GM18520 (cell line): ENCODE results near the gene POLK.
A peak's percentile ranks its signal among the peaks of the same experiment; 100 is the strongest.
"Not testable (repeated sequence)": the region's sequence is repeated elsewhere in the genome, so short reads cannot be mapped to it uniquely, and the experiment has no call there.

Experiments used
- ATAC-seq: cut with Tn5 transposase; IDR thresholded peaks from one replicate; pipeline ENCODE4 v1.9.1; 2021; ENCODE audit not compliant: unreplicated experiment

POLK gene

DNA sequence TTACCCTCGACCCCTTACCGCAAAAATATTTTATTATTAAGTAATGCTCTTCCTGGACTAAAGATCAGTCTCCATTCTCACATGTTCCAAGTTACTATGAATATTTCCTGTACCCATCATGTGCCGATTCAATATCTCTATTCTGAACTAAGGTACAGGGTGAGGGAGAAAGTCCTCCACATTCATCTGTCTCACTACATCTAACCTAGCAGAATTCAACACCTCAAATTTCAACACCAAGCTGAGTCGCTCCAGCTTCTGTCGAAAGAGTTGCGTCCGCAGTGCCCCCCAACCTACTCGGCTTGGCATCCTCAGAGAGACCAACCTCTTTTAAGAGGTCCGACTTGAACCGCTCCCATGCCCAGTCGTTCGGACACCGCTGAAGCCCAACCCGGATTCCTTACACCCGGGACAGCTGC lies 1.3 kb upstream of the POLK start:
- ATAC-seq, result no peak

DNA sequence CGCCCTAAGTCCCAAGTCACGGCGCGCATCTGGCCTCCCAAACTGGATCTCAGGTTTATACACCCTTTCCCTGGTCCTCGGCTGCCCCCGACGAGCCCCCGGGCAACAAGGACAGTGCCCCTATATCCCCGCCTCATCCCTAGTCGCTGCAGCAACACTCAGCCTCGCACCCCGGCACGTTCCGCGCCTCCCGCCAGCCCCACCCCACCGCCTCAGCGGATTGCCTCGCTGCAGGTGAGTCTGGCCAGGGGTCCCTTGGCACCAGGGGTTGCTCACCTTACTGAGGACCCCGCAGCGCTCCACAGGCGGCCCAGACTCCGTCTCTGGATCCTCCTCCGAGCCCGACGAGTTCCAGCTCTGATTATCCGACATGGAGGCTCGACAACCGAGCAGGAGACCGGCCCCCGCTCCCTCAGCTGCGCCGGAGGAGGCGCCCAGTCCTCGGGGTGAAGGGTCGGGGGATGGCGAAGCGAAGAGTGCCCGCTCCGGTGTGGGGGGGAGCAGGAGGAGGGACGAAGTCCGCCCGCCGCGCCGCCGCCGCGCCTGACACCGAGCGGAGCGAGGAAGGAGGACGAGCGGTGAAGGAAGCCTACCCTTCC lies 756 bp upstream of the POLK start:
- peak; percentile 8 for ATAC-seq

DNA sequence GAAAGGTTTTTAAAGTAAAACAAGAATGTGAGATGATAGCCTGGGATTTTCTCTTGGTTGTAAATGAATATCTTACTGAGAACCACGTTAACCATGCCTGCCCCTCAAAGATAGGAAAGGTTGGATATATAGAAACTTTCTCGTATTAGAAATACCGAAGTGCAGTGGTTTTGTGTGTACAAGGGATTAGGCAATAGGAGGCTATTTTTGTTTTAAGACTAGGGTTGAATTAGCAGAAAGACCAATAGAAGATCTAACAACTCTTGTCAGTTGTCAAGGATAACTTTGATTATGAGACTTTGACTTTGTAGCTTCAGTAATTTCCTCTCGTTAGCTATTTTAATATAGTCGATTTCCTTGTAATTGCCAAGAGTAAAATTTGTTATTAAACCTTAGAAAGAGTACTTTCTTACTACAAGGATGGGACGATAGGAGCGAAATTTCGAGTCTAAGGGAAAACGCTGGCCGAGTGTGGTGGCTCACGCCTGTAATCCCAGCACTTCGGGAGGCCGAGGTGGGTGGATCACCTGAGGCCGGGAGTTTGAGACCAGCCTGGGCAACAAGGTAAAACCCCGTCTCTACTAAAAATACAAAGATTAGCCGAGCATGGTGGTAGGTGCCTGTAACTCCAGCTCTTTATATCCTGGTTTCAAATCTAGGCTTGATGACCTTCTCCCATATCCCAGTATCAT lies 838 bp downstream of the POLK start:
- no peak for ATAC-seq

DNA sequence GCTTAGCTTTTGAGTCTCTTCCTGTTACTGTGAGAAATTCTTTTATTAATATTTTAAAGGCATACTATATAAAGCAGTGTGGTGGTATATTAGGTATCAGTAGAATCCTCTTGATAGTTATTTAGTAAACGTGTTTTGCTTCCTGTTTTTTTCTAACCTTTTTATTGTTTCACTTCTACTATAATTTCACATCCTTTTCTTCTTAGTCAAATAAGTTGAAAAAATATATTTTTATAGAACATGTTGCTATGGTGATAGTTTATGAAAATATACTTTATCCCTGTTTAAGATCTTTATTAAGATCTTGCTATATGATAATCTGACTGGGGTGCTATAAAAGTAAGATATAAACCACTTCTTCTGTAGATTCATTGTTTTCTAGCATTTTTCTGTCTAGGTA lies 2.1 kb downstream of the POLK start:
- ATAC-seq, result no peak

DNA sequence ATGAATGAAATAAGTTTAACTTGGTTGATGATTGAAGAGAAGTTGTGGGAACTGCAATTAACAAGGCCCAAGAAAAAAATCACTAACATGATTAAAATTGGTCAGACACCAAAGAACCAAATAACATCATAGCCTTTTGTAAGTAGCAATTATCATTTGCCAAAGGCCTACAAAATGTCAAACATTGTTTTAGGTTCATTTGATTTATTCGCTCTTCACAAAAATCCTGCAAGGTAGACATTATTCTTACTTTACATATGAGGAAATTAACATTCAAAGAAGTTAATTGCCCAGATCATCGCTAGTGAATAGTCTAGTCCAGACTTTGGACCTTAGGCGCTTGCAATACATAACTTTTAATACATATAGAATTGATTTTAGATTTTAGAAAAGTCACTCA lies 2.6 kb downstream of the POLK start:
- no peak for ATAC-seq

DNA sequence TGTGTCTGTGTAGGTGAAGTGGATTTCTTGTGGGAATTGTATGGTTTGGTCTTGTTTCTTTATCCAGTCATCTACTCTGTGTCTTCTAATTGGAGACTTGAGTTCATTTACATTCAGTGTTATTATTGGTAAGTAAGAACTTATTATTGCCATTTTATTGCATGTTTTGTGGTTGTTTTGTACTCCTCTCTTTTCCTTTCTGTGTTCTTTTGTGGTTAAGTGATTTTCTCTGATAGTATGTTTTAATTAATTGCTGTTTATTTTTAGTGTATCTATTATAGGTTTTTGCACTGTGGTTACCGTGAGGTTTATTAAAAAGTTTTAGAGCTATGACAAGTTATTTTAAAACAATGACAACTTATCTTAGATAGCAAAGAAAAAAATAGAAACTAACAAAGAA lies 8.1 kb downstream of the POLK start:
- no peak for ATAC-seq

DNA sequence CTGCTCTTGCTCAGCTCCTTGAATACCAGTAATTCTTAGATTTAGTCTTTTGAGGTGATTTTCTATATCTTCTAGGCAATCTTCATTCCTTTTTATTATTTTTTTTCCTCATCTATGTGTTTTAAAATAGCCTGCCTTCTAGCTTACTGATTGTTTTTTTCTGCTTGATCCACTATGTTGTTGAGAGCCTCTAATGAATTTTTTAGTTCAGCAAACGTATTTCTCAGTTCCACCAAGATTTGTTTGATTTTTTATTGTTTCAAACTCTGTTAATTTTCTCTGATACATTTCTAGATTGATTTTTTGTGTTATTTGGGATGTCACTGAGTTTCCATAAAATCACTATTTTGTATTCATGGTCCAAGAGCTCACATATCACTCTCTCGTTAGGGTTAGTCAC lies 9.5 kb downstream of the POLK start:
- no peak for ATAC-seq

DNA sequence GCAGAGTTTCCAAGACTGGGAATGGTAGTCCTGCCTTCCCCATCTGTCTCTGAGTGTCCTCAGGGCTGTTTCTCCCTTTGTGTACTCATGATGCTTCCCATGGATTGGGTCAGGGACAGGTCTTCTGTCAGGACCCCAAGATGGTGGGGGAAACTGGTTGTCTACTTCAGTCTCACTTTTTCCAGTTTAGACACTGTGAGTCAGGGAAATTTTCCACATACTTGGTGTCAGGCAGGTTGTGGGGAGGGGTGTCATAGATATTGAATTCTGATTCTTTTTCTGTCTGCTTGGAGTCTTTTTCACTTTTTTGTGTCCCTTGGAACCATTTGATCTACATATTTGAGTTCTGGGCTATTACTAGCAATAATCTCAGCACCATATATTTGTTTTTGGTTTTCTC lies 10.3 kb downstream of the POLK start:
- ATAC-seq, result no peak

DNA sequence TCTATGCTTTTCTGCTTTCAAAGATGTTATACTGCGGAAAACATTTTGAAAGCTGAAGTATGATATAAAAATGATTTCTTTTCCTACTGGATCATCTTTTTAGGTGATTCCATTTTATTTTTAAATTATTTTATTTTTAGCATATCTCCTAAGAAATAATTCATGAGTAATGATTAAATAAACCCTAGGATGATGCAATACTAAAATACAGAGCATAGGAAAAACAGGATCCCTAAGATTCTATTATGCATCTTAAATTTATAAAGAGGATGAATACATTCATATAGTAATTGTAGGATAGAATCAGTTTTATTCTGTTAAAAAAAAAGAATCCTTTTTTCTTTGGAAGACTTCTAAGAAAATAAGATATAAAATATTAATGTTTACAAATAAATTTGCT lies 10.9 kb downstream of the POLK start:
- no peak for ATAC-seq

DNA sequence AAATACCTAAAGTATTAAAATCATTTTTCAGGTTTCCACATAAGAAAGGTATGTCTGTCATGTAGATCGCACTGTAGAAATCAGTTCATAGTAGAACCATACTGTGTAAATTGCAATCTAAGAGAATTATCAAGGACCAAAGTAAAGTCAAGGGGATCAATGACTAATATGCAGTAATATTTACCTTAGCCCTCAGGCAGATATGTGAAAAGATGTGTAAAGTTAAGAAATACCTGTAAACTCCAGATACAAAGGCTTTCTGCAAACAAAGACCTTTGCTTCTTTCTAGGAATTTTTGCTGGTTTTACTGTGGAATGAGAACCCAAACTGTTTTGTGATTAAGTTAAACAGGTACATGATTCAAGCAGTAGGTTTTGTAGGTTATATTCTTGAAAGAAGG lies 11.6 kb downstream of the POLK start:
- ATAC-seq, result no peak

DNA sequence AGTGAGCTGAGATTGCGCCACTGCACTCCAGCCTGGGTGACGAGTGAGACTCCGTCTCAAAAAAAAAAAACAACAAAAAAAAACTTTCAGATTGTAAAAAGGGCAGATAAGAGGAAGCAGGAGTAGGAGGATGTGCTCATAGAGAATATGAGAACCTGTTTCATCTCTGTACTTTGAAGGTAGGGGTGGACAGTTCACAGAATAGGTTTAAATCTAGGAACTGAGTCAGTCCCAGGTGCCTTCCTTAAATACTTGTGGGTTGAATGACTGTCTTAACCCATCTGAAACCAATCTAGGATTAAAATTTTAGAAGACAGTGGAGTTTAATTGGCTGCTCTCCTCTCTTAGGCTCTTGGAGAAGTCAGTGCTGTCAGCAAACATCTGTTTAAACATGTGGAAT lies 12.4 kb downstream of the POLK start:
- peak; percentile 70 for ATAC-seq

DNA sequence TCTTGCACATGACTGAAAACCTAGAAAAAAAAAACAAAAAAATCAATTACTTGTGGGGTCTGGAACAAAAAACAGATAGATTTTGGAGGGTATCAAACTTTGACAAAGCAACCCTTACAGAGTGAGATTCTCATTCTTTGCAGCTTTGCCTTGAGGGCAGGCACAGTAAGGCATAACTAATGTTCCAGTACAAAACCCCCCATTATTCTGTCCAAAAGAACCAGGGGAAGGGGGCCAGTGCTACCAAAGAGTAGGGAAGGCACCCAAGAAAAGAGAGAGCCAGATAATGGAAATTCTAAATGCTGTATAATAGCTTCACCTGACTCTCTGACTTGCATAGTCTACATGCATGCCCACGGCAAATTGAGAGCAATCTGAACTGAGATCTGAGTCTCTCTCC lies 12.9 kb downstream of the POLK start:
- no peak for ATAC-seq

DNA sequence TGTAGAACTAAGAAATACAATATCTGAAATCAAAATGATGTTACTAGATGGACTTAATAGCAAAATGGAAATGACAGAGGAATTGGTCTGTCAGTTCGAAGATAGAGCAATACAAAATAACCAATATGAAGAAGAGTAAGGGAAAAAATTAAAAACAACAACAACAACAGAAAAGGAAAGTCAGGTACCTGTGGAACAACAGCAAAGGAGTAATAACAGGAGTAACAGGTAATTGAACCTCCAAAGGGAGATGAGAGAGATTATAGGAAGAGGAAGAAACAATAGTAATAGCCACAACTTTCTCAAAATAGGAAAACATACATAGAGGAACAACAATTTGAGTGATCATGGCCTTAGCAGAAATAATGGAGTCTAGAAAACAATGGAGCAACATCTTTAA lies 13.7 kb downstream of the POLK start:
- ATAC-seq, result no peak

DNA sequence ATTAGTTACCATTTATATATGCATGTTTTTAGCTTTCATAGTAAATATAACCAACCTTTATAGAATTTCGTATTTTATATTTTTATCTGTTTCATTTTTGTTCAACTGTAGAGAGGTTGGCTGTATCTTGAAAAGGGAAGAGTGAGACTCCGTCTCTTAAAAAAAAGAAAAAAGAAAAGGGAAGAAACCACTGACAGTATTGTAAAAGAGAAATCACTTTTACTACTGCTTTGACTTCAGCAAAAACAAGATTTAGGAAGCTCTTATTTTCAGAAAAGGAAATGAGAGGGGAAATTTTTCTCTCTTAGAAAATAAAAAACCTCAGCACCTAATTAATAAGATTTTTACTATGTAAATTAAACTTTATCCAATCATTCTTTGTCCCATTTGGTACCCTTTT lies 14.4 kb downstream of the POLK start:
- ATAC-seq, result no peak

DNA sequence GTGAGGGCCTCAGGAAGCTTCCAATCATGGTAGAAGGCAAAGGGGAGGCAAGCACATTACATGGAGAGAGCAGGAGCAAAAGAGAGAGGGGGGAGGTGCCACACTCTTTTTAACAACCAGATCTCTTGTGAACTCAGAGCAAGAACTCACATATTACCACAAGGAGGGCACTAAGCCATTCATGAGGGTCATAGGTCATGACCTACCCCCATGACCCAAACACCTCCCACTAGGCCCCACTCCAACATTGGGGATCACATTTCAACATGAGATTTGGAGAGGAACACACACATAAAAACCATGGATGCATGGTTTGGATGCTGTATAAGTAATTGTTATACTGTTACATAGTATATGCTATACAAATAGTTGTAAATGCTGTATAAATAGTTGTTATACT lies 17.5 kb downstream of the POLK start:
- ATAC-seq, result no peak

DNA sequence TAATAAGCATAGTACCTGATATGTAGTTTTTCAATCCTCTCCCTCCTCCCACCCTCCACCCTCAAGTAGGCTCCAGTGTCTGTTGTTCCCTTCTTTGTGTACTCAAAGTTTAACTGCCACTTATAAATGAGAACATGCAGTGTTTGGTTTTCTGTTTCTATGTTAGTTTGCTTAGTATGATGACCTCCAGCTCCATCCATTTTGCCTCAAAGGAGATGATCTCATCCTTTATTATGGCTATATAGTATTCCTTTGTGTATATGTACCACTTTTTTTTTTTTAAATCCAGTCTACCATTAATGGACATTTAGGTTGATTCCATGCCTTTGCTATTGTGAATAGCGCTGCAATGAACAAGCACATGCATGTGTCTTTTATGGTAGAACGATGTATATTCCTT lies 20.5 kb downstream of the POLK start:
- ATAC-seq, result no peak

DNA sequence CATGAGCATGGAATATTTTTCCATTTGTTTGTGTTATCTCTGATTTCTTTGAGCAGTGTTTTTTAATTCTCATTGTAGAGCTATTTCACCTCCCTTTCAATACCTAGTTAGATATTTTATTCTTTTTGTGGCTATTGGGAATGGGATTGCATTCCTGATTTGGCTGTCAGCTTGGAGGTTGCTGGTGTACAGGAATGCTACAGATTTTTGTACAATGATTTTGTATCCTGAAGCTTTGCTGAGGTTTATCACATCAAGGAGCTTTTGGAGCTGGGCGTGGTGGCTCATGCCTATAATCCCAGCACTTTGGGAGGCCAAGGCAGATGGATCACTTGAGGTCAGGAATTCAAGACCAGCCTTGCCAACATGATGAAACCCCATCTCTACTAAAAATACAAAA lies 22.0 kb downstream of the POLK start:
- not testable (repeated sequence) for ATAC-seq

DNA sequence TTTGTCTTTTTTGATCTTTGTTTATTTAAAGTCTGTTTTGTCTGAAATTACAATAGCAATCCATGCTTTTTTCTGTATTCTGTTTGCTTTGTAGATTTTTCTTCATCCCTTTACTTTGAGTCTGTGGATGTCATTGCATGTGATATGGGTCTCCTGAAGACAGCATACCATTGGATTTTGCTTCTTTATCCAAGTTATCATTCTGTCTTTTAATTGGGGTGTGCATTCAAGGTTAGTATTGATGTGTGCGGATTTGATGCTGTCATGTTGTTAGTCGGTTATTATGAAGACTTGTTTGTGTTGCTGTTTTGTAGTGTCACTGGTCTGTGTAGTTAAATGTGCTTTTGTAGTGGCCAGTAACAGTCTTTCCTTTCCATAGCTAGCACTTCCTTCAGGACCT lies 23.0 kb downstream of the POLK start:
- ATAC-seq, result no peak

DNA sequence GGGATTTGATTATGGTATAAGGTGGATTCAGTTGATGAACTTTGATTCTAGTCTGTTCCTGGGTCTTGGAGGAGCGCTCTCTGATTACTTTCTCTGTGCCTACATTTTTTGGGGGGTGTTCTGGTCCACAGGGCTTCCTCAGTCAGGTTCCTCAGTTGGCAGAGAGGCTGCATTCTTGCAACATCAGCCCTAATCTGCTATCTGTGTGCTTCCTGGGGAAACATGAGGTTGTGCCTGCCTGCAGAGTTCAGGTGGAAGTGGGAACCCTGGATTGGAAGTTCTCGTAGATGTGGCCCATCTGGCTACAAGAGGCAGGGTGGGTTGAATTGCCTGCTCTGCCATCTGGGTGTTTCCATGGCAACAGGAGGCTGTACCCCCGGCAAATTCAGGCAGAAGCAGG lies 24.5 kb downstream of the POLK start:
- no peak for ATAC-seq

DNA sequence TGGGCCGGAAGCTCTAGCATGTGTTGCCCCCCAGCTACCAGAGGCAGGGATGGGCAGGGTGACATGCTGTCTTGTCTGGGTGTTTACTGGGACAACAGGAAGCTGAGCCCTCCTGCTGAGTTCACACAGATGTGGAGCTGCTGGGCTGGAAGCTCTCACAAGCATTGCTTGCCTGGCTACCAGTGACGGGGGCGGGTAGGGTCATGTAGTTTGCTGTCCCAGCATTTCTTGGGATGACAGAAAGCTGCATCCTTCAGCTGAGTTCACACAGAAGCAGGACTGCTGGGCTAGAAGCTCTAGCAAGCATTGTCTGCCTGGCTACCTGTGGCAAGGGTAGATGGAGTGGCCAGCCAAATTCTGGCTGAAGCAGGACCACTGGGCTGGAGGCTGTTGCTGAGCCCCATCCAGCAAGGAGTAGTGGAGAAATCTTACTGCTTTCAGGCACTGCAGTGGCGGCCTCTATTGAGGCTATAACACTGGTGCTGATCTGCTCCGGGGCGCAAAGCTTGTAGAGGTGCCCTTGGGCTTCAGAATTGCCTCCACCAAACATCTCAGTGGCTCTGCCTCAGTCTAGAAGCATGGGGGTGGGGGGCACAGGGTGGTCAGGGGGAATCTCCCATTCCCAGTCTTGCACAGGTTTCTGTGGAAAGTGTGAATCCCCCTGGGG lies 25.1 kb downstream of the POLK start:
- no peak for ATAC-seq

DNA sequence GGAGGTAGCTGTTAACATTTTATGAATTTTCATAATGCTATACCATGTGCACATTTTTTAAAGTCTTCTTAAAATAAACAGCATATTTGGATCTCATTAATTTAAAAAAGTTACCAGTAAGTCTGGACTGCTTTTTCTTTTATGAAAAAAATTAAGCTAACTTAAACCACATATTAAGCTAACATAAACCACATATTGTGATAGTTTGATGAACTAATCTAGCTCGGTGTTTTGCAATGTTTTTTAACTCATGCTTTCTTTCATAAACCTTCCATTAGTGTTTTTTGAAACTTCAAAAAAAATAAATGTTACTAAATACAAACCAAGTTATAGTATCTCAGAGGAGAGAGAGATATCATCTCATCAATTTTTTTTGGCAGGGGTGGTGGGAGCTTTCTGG lies 26.5 kb downstream of the POLK start:
- no peak for ATAC-seq

DNA sequence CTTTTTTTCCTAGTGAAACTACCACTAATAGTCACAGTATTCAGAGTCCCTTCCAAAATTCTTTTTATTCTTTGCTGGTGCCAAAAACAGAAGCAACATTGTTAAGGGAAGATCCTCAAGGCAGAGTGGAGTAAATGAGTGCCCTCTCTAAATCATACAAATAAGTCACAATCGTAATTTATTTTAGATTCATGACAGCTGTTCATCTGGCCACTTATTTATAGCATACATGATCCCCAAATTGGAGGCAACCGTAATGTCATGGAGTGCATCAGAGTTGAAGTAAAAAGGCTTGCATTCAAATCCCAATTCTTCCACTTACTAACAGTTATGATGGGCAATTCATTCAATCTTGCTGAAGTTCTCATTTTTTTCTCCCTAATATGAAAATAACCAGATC lies 33.4 kb downstream of the POLK start:
- no peak for ATAC-seq

DNA sequence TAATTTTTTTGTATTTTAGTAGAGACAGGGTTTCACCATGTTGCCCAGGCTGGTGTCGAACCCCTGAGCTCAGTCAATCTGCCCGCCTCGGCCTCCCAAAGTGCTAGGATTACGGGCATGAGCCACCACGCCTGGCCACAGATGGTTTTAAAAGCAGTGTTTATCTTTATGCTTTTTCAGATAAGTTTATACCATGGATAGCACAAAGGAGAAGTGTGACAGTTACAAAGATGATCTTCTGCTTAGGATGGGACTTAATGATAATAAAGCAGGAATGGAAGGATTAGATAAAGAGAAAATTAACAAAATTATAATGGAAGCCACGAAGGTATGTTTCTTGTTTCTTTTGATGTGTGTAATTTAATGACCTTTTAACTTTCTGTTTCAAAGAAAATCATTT lies 35.1 kb downstream of the POLK start:
- no peak for ATAC-seq
